Endothelial cell of umbilical vein (primary cell): ENCODE results near the gene LIPI. TPM values are rescaled to one million over a fixed set of nuclear protein-coding genes. Genes with fewer than 3 reads are reported as not detected.

Source experiments
- BruUV-seq: library from RNA; stranded (reverse); fragments of 400-500 nt; replicated peaks from 2 replicates; lab custom pipeline; 2021; lab: Mats Ljungman, UMichigan
- CTCF ChIA-PET: fragments of 300-600, 350-600 bp; sonication (Branson Sonifier 250); formaldehyde crosslinking; loops from one replicate; lab custom pipeline; 2021; ENCODE audit warnings: antibody characterized with exemption, inconsistent platforms; lab: Charles Lee
- POLR2A ChIA-PET: fragments of 300-600, 350-600 bp; sonication (Branson Sonifier 250); formaldehyde crosslinking; loops from one replicate; lab custom pipeline; 2021; ENCODE audit warnings: antibody characterized with exemption, inconsistent platforms; lab: Charles Lee
- DNase-seq: peaks from one replicate; pipeline ENCODE4 v3.0.0-alpha.2; 2011; ENCODE audit warnings: low read depth, low spot score
- FAIRE-seq: peaks from 2 replicates; lab custom pipeline; 2011; peaks lifted over from hg19 to GRCh38; lab: Jason Lieb, UNC
- H2AFZ ChIP-seq: 2 replicates; pipeline ENCODE4 v1.6.0; 2012; ENCODE audit warnings: low read depth, low read length, control low read depth, inconsistent platforms
- H3K27ac ChIP-seq: 2 replicates; pipeline ENCODE4 v1.5.1; 2011; ENCODE audit warnings: low read depth, mild to moderate bottlenecking, control low read depth, low read length, moderate library complexity; ENCODE audit not compliant: insufficient read depth
- H3K27me3 ChIP-seq, 2 experiments: 2 replicates each; pipeline versions ENCODE4 v1.6.0 to v1.6.1; 2011; ENCODE audit warnings: low read length in 2 of 2, mixed read lengths in 1 of 2; ENCODE audit not compliant: control insufficient read depth in 2 of 2, insufficient read depth in 2 of 2
- H3K36me3 ChIP-seq, 2 experiments: 2 replicates in 1 of 2; 3 replicates in 1 of 2; pipeline ENCODE4 v1.5.1; 2011; ENCODE audit warnings: low read length in 2 of 2, mild to moderate bottlenecking in 1 of 2, moderate library complexity in 1 of 2; ENCODE audit not compliant: control insufficient read depth in 2 of 2, insufficient read depth in 2 of 2; ENCODE audit errors: extremely low read depth in 1 of 2
- H3K4me1 ChIP-seq: 3 replicates; pipeline ENCODE4 v1.5.1; 2011; ENCODE audit warnings: mild to moderate bottlenecking, low read length; ENCODE audit not compliant: control insufficient read depth, insufficient read depth; ENCODE audit errors: extremely low read depth
- H3K4me2 ChIP-seq: 2 replicates; pipeline ENCODE4 v1.6.1; 2011; ENCODE audit warnings: low read length, control low read depth, mixed read lengths; ENCODE audit not compliant: insufficient read depth
- H3K4me3 ChIP-seq, 3 experiments: fragments of 200-600 bp in 1 of 3; sonication (generic), shearing (Covaris generic) in 1 of 3; replicated peaks in 1 of 3; 2 replicates each; pipeline ENCODE4 v1.5.1; 2011 to 2016; ENCODE audit warnings: control low read depth in 3 of 3, low read length in 3 of 3, mild to moderate bottlenecking in 2 of 3, inconsistent platforms in 1 of 3, low read depth in 1 of 3, moderate library complexity in 1 of 3; ENCODE audit not compliant: insufficient read depth in 1 of 3
- H3K79me2 ChIP-seq: 2 replicates; pipeline ENCODE4 v1.6.0; 2012; ENCODE audit warnings: low read length, inconsistent platforms; ENCODE audit not compliant: control insufficient read depth, insufficient read depth
- H3K9ac ChIP-seq: replicated peaks from 2 replicates; pipeline ENCODE3; 2011; ENCODE audit warnings: low read length, control low read depth; ENCODE audit not compliant: insufficient read depth; ENCODE audit errors: extremely low read depth
- H3K9me1 ChIP-seq: replicated peaks from 3 replicates; pipeline ENCODE4 v1.6.0; 2011; ENCODE audit warnings: mild to moderate bottlenecking, low read length; ENCODE audit not compliant: control insufficient read depth, insufficient read depth; ENCODE audit errors: extremely low read depth
- H3K9me3 ChIP-seq: replicated peaks from 2 replicates; pipeline ENCODE4 v1.5.1; 2012; ENCODE audit warnings: low read length, inconsistent platforms; ENCODE audit not compliant: control insufficient read depth, insufficient read depth
- H4K20me1 ChIP-seq: replicated peaks from 2 replicates; pipeline ENCODE3; 2011; ENCODE audit warnings: mild to moderate bottlenecking, low read length; ENCODE audit not compliant: control insufficient read depth, insufficient read depth; ENCODE audit errors: extremely low read depth
- CTCF ChIP-seq, 2 donors: IDR thresholded peaks; 1 replicate in 1 of 2; 2 replicates in 1 of 2; pipeline ENCODE4 v1.5.1; 2011; ENCODE audit warnings: low read length in 2 of 2, mild to moderate bottlenecking in 2 of 2, moderate library complexity in 2 of 2, control low read depth in 1 of 2, inconsistent platforms in 1 of 2, low read depth in 1 of 2; ENCODE audit not compliant: insufficient read depth in 1 of 2; ENCODE audit errors: extremely low read depth in 1 of 2
- EZH2 ChIP-seq: IDR thresholded peaks from 2 replicates; pipeline ENCODE4 v1.6.1; 2012; ENCODE audit warnings: borderline replicate concordance, low read depth, mild to moderate bottlenecking, moderate library complexity, low read length, inconsistent platforms; ENCODE audit not compliant: severe bottlenecking
- FOS ChIP-seq: IDR thresholded peaks from 2 replicates; pipeline ENCODE4 v1.6.1; 2011; ENCODE audit warnings: mild to moderate bottlenecking, low read length, moderate library complexity, borderline replicate concordance; ENCODE audit not compliant: insufficient read depth
- GATA2 ChIP-seq: IDR thresholded peaks from 2 replicates; pipeline ENCODE4 v1.7.0; 2011; ENCODE audit warnings: low read depth, mild to moderate bottlenecking, moderate library complexity, mixed read lengths, low read length; ENCODE audit not compliant: insufficient read length, insufficient read depth
- JUN ChIP-seq: IDR thresholded peaks from 2 replicates; pipeline ENCODE4 v1.6.1; 2011; ENCODE audit warnings: borderline replicate concordance, low read depth; ENCODE audit not compliant: insufficient read length, insufficient read depth
- MAX ChIP-seq: IDR thresholded peaks from 2 replicates; pipeline ENCODE4 v1.6.1; 2011; ENCODE audit not compliant: insufficient read depth, insufficient read length
- MYC ChIP-seq: IDR thresholded peaks from one replicate; pipeline ENCODE4 v1.6.1; 2011; ENCODE audit warnings: mild to moderate bottlenecking, low read depth, low read length
- POLR2A ChIP-seq: IDR thresholded peaks from 2 replicates; pipeline ENCODE4 v1.6.1; 2012; ENCODE audit warnings: low read depth, mild to moderate bottlenecking, control low read depth, low read length
- POLR2AphosphoS5 ChIP-seq: IDR thresholded peaks from 2 replicates; pipeline ENCODE4 v1.6.1; 2012; ENCODE audit warnings: low read depth, mild to moderate bottlenecking, control low read depth, low read length, moderate library complexity; ENCODE audit not compliant: insufficient read depth
- dilution Hi-C: fragments of 300-500 bp; cut with MboI; formaldehyde crosslinking; loops from one replicate; pipeline ENCODE4 v1.15.0; 2019; ENCODE audit warnings: low sequenced_read_pairs; ENCODE audit not compliant: extremely low pct_ligation_motif_present
- intact Hi-C: fragments of 100-400 bp; cut with micrococcal nuclease; formaldehyde crosslinking; loops from one replicate; pipeline ENCODE4 v1.10.0; 2022
- polyA plus RNA-seq, 4 experiments: library from polyadenylated mRNA; depleted of rRNA in 3 of 4; stranded (reverse) in 3 of 4; unstranded in 1 of 4; fragments of >200 nt; gene quantifications; 2 replicates each; pipeline versions ENCODE4 v1.2.1 to v1.2.3, GENCODE V29; 2011 to 2012; ENCODE audit warnings: missing spikeins in 1 of 4
- total RNA-seq: library from RNA; stranded (reverse); gene quantifications from 2 replicates; pipeline ENCODE4 v1.2.3, GENCODE V29; 2021

LIPI gene
- total and polyA plus RNA-seq, 2 donors (not counting 3 experiments of a cell fraction or from before 2014, with no cell fraction given) = not detected

GRCh38 chr21:14115646-14116045, 95.1 kb downstream of the LIPI start:
- Histone ChIP-seq H3K4me2 (no peak overlapping the region), H3K4me1 (no peaks in the 10 kb centered on the region), H3K27me3 (no peaks in the 10 kb centered on the region), H3K4me3 (no peak overlapping the region), H3K9ac (no peak overlapping the region), H3K9me3 (peaks cover 6% of the 10 kb centered on the region), H2AFZ (no peak overlapping the region), H3K79me2 (no peaks in the 10 kb centered on the region), H3K36me3 (no peaks in the 10 kb centered on the region), H3K27ac (no peak overlapping the region), H4K20me1 (no peaks in the 10 kb centered on the region), H3K9me1 (no peaks in the 10 kb centered on the region)
- BruUV-seq = no TSS peak
- TF ChIP-seq EZH2 (no peak), CTCF (IDR thresholded peaks at IDR 0.05; ENCODE audit: extremely low read depth in 1 of 2, insufficient read depth in 1 of 2, low read depth in 1 of 2, low read length in 2 of 2) (no peak), FOS (no peak), GATA2 (no peak), JUN (no peak), POLR2AphosphoS5 (no peak), POLR2A (no peak), MYC (no peak), MAX (no peak)
- CTCF ChIA-PET = no interaction called here
- FAIRE-seq (no peak), DNase-seq (no peak)
- dilution Hi-C loops (no loop called here), intact Hi-C loops (no loop called here)
- POLR2A ChIA-PET = no interaction called here
